Astrocyte of the cerebellum (primary cell): ENCODE measurements around the gene DHCR7.

Experiments
- DNase-seq: peaks from one replicate; pipeline ENCODE4 v3.0.0-alpha.2; 2011; ENCODE audit warnings: low read depth
- H3K4me3 ChIP-seq: 2 replicates; pipeline ENCODE4 v1.5.1; 2011; ENCODE audit warnings: mild to moderate bottlenecking, low read depth, low read length, moderate library complexity
- in situ Hi-C: cut with HindIII; loops from 2 replicates; pipeline ENCODE4 v1.10.0; 2017; ENCODE audit warnings: low sequenced_read_pairs
- TF ChIP-seq, protein P1 (sequence below): IDR thresholded peaks from 2 replicates; pipeline ENCODE4 v1.5.1; 2012; ENCODE audit warnings: low read length, low read depth, moderate library complexity, mild to moderate bottlenecking; ENCODE audit errors: missing control alignments

The DHCR7 gene

DNA sequence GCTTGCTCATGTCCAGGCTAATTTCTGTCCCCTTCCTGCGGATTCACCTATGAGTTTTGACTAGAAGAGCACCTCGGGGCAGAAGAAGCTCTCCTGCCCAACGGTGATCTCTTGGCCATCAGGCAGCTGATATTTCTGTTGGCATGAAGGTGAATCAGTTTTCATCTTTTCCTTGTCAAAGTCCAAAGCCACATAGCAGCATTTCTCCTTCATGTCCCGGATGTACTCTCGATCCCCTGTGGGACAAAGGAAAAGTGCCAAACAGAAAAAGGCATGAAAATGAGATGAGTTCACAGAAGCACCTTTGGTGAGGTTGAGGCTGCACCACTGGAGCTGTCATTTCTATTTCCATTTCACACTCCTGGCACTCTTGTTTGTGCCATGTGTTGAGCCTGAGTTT is 56.8 kb downstream of the DHCR7 start:
- H3K4me3 ChIP-seq = no peak overlapping the region
- TF ChIP-seq, protein P1, sequence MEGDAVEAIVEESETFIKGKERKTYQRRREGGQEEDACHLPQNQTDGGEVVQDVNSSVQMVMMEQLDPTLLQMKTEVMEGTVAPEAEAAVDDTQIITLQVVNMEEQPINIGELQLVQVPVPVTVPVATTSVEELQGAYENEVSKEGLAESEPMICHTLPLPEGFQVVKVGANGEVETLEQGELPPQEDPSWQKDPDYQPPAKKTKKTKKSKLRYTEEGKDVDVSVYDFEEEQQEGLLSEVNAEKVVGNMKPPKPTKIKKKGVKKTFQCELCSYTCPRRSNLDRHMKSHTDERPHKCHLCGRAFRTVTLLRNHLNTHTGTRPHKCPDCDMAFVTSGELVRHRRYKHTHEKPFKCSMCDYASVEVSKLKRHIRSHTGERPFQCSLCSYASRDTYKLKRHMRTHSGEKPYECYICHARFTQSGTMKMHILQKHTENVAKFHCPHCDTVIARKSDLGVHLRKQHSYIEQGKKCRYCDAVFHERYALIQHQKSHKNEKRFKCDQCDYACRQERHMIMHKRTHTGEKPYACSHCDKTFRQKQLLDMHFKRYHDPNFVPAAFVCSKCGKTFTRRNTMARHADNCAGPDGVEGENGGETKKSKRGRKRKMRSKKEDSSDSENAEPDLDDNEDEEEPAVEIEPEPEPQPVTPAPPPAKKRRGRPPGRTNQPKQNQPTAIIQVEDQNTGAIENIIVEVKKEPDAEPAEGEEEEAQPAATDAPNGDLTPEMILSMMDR = no peak
- no peak for DNase-seq
- in situ Hi-C loops = no loop called here

DNA sequence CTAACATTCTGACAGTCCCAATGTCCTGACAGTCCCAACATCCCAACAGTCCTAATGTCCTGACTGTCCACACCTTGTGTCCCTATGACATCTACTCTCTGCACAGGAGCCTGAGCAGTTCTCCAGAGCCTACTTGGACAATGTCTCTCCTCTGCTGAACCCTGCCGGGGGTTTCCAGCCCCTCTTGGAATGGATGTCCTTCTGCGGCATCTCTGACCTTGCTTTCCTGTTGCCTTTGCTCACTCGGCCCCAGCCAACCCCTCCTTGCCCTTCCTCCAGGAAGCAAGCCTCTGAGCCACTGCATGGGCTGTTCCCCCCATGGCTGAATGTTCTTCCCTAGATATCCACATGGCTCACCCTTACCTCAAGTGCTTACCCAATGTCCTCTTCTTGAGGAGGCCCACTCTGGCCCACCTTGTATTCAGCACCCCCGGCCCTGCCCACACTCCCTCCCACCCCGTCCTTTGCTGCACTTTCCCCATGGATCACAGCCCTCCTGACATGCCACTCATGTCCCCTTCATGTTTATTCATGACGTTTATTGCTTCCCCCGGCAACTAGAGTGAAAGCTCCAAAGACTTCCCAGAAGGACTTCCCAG is 59.5 kb downstream of the DHCR7 start:
- in situ Hi-C loops = no loop called here
- TF ChIP-seq, protein P1 = no peak
- H3K4me3 ChIP-seq = no peak overlapping the region
- DNase-seq = no peak

DNA sequence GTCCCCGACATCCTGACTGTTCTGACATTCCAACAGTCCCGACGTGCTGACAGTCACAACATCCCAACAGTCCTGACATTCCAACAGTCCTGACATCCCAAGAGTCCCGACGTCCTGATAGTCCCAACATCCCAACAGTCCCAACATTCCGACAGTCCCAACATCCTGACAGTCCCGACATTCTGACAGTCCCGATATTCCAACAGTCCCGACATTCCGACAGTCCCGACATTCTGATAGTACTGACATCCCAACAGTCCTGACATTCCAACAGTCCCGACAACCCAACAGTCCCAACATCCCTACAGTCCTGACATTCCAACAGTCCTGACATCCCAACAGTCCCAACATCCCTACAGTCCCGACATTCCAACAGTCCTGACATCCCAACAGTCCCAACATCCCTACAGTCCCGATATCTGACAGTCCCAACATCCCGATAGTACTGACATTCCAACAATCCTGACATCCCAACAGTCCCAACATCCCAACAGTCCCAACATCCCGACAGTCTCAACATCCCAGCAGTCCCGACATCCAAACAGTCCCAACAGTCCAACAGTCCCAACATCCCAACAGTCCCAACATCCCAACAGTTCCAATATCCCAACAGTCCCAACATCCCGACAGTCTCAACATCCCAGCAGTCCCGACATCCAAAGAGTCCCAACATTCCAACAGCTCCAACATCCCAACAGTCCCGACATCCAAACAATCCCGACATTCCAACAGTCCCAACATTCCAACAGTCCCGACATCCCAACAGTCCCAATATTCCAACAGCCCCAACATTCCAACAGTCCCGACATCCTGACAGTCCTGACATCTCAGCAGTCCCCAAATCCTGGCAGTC is 60.2 kb downstream of the DHCR7 start:
- TF ChIP-seq, protein P1 = no peak
- no peak for DNase-seq
- no peak overlapping the region for H3K4me3 ChIP-seq
- in situ Hi-C loops = no loop called here

DNA sequence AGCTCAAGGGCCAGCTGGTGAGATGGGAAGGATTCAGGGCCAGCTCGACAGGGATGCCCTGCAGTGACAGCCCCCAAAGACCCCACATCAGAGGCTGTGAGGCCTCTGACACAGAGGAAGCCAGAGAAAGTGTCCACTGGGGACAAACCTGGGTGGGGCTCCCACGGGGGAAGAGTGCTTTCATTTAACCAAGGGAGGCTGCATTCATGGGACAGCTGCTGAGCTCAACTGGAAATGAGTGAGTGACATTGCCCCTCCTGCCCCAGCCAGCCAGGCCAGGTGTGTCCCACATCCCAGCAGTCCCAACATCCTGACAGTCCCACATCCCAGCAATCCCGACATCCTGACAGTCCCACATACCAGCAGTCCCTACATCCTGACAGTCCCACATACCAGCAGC is 61.0 kb downstream of the DHCR7 start:
- DNase-seq = no peak
- no peak overlapping the region for H3K4me3 ChIP-seq
- in situ Hi-C loops = no loop called here
- TF ChIP-seq, protein P1 = no peak

DNA sequence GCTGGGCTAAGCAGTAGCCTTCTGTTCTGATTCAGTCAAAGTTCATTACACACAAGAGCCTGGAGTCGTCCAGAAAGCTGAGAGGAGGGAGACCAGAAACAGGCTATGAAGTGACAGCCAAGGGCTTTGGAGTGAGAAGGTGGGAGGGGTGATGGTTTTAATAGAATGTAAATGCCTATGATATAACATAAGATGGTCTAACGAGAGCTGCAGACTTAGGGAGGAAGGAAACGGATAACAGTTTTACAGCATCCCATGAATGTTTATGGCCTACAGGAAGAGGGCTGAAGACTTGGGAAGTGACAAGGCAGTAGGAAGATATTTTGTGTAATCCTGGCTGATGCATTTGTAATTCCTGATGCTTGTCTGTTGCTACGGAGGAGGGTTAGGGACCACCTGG is 62.0 kb downstream of the DHCR7 start:
- TF ChIP-seq, protein P1 = no peak
- DNase-seq = no peak
- in situ Hi-C loops = no loop called here
- H3K4me3 ChIP-seq = no peak overlapping the region

DNA sequence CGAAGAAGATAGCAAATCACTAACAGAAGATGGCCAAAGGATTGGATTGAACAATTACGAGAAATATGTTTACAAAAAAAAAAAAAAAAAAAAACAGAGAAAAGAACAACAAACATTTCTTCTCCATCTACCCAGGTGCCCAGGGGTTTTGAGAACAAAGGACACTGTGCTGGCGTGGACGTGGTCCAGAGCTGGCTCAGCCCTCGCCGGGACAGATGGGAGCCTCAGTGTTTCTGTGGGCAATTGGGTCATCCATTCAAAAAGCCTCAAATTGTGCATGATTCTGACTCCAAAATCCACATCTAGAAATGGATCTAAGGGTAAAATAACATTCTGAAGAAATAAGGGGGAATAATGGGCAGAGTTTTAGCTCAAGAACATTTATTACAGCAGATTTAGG is 63.1 kb downstream of the DHCR7 start:
- no peak overlapping the region for H3K4me3 ChIP-seq
- TF ChIP-seq, protein P1 = no peak
- in situ Hi-C loops = no loop called here
- DNase-seq = no peak
